MG63 (cell line): ENCODE results near the gene SSH3. TPM values are rescaled to one million over a fixed set of nuclear protein-coding genes. Genes with fewer than 3 reads are reported as not detected.
A peak's percentile ranks its signal among the peaks of the same experiment; 100 is the strongest.

ENCODE experiments used
- DNase-seq: peaks from one replicate; pipeline ENCODE4 v3.0.0-alpha.2; 2020
- H3K27me3 ChIP-seq: fragments of 250-450 bp; sonication (Bioruptor Pico); 2 replicates; pipeline ENCODE4 v1.5.1; 2020; ENCODE audit warnings: mild to moderate bottlenecking, moderate library complexity
- H3K36me3 ChIP-seq: fragments of 250-450 bp; sonication (Bioruptor Pico); 2 replicates; pipeline ENCODE4 v1.5.1; 2020; ENCODE audit warnings: mild to moderate bottlenecking, moderate library complexity
- H3K4me3 ChIP-seq: fragments of 250-450 bp; sonication (Bioruptor Pico); 2 replicates; pipeline ENCODE4 v1.5.1; 2020; ENCODE audit warnings: mild to moderate bottlenecking, moderate library complexity
- H3K9me3 ChIP-seq: fragments of 250-450 bp; sonication (Bioruptor Pico); 2 replicates; pipeline ENCODE4 v1.5.1; 2020; ENCODE audit warnings: mild to moderate bottlenecking, moderate library complexity
- total RNA-seq: library from RNA; depleted of rRNA; stranded (reverse); fragments of >200 nt; shearing (Covaris generic); gene quantifications from 2 replicates; pipeline ENCODE4 v1.2.3, GENCODE V29; 2014; ENCODE audit warnings: low replicate concordance

SSH3 gene
- total RNA-seq, 1 experiment from 2014 or later = 5.1 TPM

- peak; percentile 79 for DNase-seq
- Histone ChIP-seq H3K4me3 (peak overlapping the region; percentile 52), H3K27me3 (no peaks in the 10 kb centered on the region), H3K9me3 (no peaks in the 10 kb centered on the region), H3K36me3 (peaks cover 34% of the 10 kb centered on the region)
Observed at GRCh38 chr11:67276781-67277230, 26.5 kb upstream of the SSH3 start.

- no peaks in the 10 kb centered on the region for H3K27me3 ChIP-seq
- DNase-seq = peak; percentile 90
- peak overlapping the region; percentile 52 for H3K4me3 ChIP-seq
- H3K9me3 ChIP-seq = no peaks in the 10 kb centered on the region
- H3K36me3 ChIP-seq = peaks cover 34% of the 10 kb centered on the region
Observed at GRCh38 chr11:67277231-67277961, 25.9 kb upstream of the SSH3 start.

GRCh38 chr11:67278135-67278938 is 25.0 kb upstream of the SSH3 start:
- Histone ChIP-seq H3K4me3 (no peak overlapping the region), H3K27me3 (no peaks in the 10 kb centered on the region), H3K9me3 (no peaks in the 10 kb centered on the region), H3K36me3 (peaks cover 40% of the 10 kb centered on the region)
- no peak for DNase-seq

DNA sequence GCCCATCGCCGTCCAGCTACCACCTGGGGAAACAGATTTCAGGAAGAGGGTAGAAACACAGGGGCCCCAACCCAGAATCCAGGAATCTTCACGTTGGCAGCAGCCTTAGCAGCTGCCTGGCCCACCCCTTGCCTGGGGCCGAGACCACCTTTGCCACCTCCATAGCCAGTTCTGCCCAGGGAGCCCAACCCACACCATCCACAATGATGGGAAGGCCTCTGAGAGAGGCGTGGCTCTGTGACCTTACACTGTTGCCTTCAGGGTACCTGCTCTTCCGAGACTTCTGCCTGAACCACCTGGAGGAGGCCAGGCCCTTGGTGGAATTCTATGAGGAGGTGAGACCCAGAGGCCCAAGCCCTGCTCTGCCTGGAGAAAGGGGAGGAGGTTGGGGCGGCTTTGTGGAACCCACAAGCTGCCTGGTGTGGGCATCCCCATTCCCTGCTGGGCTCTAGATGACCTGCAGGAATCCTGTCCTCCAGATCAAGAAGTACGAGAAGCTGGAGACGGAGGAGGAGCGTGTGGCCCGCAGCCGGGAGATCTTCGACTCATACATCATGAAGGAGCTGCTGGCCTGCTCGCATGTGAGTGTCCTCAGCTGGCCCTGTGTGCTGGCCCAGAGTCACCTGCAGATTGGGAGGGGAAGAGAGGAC is 24.3 kb upstream of the SSH3 start:
- Histone ChIP-seq H3K27me3 (no peaks in the 10 kb centered on the region), H3K4me3 (no peak overlapping the region), H3K36me3 (peaks cover 47% of the 10 kb centered on the region), H3K9me3 (no peaks in the 10 kb centered on the region)
- DNase-seq = no peak

- DNase-seq = no peak
- Histone ChIP-seq H3K27me3 (no peaks in the 10 kb centered on the region), H3K9me3 (no peaks in the 10 kb centered on the region), H3K4me3 (no peak overlapping the region), H3K36me3 (peaks cover 50% of the 10 kb centered on the region)
Observed at GRCh38 chr11:67279589-67280340, 23.6 kb upstream of the SSH3 start.

- Histone ChIP-seq H3K36me3 (peaks cover 52% of the 10 kb centered on the region), H3K9me3 (no peaks in the 10 kb centered on the region), H3K4me3 (no peak overlapping the region), H3K27me3 (no peaks in the 10 kb centered on the region)
- DNase-seq = no peak
Observed at GRCh38 chr11:67280341-67280787, 23.0 kb upstream of the SSH3 start.

- Histone ChIP-seq H3K9me3 (no peaks in the 10 kb centered on the region), H3K36me3 (peaks cover 56% of the 10 kb centered on the region), H3K27me3 (no peaks in the 10 kb centered on the region), H3K4me3 (no peak overlapping the region)
- no peak for DNase-seq
Observed at GRCh38 chr11:67280788-67281551, 22.4 kb upstream of the SSH3 start.

DNA sequence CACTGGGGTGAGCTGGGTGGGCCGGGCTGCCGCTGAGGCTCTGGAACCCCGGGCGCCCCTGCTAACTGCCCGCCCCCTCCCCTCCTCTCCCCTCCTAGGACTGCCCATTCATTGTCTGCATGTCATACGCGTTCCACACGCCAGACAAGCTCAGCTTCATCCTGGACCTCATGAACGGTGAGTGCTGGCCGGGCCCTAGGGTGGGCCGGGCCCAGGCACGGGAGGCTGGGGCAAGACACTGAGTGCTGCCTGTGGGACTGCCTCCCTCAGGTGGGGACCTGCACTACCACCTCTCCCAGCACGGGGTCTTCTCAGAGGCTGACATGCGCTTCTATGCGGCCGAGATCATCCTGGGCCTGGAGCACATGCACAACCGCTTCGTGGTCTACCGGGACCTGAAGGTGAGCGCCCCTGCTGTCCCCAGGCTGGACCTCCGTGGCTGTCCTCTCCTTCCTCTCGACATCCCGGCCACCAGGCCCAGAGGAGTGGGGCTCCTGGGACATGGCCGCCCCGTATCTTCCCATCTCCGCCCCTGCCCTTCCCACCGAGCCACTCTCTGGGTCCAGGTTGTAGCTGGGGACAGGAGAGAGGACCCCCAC is 21.7 kb upstream of the SSH3 start:
- Histone ChIP-seq H3K9me3 (no peaks in the 10 kb centered on the region), H3K4me3 (no peak overlapping the region), H3K36me3 (peaks cover 58% of the 10 kb centered on the region), H3K27me3 (no peaks in the 10 kb centered on the region)
- no peak for DNase-seq

DNA sequence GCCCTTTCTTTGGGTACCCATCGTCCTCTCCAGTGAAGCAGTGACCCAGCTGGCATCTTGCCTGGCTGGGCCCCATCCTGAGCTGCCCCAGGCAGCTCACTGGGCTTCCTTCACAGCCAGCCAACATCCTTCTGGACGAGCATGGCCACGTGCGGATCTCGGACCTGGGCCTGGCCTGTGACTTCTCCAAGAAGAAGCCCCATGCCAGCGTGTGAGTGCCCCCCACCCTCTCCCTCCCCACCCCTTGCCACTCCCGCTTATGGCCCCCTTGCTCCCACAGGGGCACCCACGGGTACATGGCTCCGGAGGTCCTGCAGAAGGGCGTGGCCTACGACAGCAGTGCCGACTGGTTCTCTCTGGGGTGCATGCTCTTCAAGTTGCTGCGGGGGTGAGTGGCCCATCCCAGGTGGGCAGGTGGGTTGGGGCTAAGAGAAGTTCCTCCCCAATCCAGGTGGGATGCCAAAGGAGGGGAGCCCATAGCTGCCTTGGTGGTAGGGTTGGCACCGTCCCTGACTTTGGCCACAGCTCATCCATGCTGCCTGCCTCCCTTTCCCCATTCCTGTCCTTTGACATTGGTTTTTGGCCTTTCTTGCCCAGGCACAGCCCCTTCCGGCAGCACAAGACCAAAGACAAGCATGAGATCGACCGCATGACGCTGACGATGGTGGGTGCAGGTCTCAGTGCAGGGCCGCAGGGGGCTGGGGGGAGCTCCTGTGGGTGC is 21.0 kb upstream of the SSH3 start:
- Histone ChIP-seq H3K36me3 (peaks cover 61% of the 10 kb centered on the region), H3K27me3 (no peaks in the 10 kb centered on the region), H3K9me3 (no peaks in the 10 kb centered on the region), H3K4me3 (no peak overlapping the region)
- DNase-seq = no peak

- H3K9me3 ChIP-seq = no peaks in the 10 kb centered on the region
- H3K36me3 ChIP-seq = peaks cover 58% of the 10 kb centered on the region
Observed at GRCh38 chr11:67282876-67283371, 20.4 kb upstream of the SSH3 start.

DNA sequence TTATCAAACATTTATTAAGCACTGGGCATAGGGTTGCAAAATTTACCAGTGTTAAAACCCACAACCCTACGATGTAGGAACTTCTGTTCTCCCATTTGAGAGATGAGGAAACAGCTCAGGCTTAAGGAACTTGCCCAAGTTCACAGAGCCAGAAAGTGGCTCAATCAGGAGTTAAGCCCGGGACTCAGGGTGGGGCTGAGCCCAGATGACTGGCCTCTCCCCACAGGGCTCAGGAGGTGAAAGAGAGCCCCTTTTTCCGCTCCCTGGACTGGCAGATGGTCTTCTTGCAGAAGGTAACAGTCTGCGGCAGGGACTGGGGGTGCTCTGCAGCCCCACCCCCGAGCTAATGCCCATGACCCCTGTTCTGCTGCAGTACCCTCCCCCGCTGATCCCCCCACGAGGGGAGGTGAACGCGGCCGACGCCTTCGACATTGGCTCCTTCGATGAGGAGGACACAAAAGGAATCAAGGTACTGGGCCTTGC is 19.8 kb upstream of the SSH3 start:
- no peak for DNase-seq
- H3K36me3 ChIP-seq = peaks cover 59% of the 10 kb centered on the region
- no peak overlapping the region for H3K4me3 ChIP-seq
- no peaks in the 10 kb centered on the region for H3K27me3 ChIP-seq
- no peaks in the 10 kb centered on the region for H3K9me3 ChIP-seq

More at GRCh38 chr11:67282876-67283371, 20.4 kb upstream of the SSH3 start:
- no peak overlapping the region for H3K4me3 ChIP-seq
- no peaks in the 10 kb centered on the region for H3K27me3 ChIP-seq
- no peak for DNase-seq

GRCh38 chr11:67284811-67285540 is 18.4 kb upstream of the SSH3 start:
- H3K27me3 ChIP-seq = no peaks in the 10 kb centered on the region
- H3K4me3 ChIP-seq = no peak overlapping the region
- no peak for DNase-seq
- H3K9me3 ChIP-seq = no peaks in the 10 kb centered on the region
- peaks cover 48% of the 10 kb centered on the region for H3K36me3 ChIP-seq

DNA sequence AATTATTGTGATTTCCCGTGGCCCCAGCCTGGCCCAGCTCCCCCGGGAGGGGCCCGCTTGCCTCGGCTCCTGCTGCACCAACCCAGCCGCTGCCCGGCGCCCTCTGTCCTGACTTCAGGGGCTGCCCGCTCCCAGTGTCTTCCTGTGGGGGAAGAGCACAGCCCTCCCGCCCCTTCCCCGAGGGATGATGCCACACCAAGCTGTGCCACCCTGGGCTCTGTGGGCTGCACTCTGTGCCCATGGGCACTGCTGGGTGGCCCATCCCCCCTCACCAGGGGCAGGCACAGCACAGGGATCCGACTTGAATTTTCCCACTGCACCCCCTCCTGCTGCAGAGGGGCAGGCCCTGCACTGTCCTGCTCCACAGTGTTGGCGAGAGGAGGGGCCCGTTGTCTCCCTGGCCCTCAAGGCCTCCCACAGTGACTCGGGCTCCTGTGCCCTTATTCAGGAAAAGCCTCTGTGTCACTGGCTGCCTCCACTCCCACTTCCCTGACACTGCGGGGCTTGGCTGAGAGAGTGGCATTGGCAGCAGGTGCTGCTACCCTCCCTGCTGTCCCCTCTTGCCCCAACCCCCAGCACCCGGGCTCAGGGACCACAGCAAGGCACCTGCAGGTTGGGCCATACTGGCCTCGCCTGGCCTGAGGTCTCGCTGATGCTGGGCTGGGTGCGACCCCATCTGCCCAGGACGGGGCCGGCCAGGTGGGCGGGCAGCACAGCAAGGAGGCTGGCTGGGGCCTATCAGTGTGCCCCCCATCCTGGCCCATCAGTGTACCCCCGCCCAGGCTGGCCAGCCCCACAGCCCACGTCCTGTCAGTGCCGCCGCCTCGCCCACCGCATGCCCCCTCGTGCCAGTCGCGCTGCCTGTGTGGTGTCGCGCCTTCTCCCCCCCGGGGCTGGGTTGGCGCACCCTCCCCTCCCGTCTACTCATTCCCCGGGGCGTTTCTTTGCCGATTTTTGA is 17.5 kb upstream of the SSH3 start:
- Histone ChIP-seq H3K9me3 (no peaks in the 10 kb centered on the region), H3K27me3 (no peaks in the 10 kb centered on the region), H3K36me3 (peaks cover 47% of the 10 kb centered on the region), H3K4me3 (no peak overlapping the region)
- no peak for DNase-seq
